GM12878 (cell line): ENCODE data around the gene MYH10. TPM values are rescaled to one million over a fixed set of nuclear protein-coding genes. Genes with fewer than 3 reads are reported as not detected.

ENCODE experiments used
- ATAC-seq: fragments of 200-7000 bp; cut with Tn5 transposase; 3 replicates; pipeline ENCODE4 v1.9.1; 2020; ENCODE audit warnings: mild to moderate bottlenecking, moderate library complexity
- BruUV-seq: library from RNA; stranded (reverse); fragments of 400-500 nt; replicated peaks from 2 replicates; lab custom pipeline; 2021; lab: Mats Ljungman, UMichigan
- CTCF ChIA-PET: fragments of 300-600 bp; sonication (Branson Sonifier 250); formaldehyde crosslinking; extraction: SDS; loops from one replicate; lab custom pipeline; 2021; ENCODE audit warnings: inconsistent platforms; lab: Yijun Ruan, JAX
- POLR2A ChIA-PET: fragments of 350-600 bp; formaldehyde crosslinking; extraction: SDS; loops from one replicate; lab custom pipeline; 2021; ENCODE audit warnings: inconsistent platforms; lab: Charles Lee
- RAD21 ChIA-PET: fragments of 300-600 bp; sonication (Branson Sonifier 250); formaldehyde crosslinking; loops from one replicate; lab custom pipeline; 2023; ENCODE audit warnings: antibody characterized with exemption; ENCODE audit not compliant: unreplicated experiment; lab: Charles Lee
- SMC1A ChIA-PET: fragments of 300-600 bp; sonication (Branson Sonifier 250); formaldehyde crosslinking; loops from one replicate; lab custom pipeline; 2023; ENCODE audit not compliant: unreplicated experiment, uncharacterized antibody; lab: Charles Lee
- DNase-seq: peaks from one replicate; pipeline ENCODE4 v3.0.0-alpha.2; 2011; ENCODE audit warnings: low read depth, low spot score
- FAIRE-seq: peaks from 3 replicates; lab custom pipeline; 2011; peaks lifted over from hg19 to GRCh38; lab: Jason Lieb, UNC
- H2AFZ ChIP-seq: 2 replicates; pipeline ENCODE4 v1.6.0; 2011; ENCODE audit warnings: low read depth, low read length, control low read depth; ENCODE audit not compliant: control insufficient read depth
- H3K27ac ChIP-seq: 2 replicates; pipeline ENCODE4 v1.5.1; 2011; ENCODE audit warnings: control low read depth; ENCODE audit not compliant: control insufficient read depth, insufficient read depth
- H3K27me3 ChIP-seq, 2 experiments: replicated peaks in 1 of 2; 2 replicates each; pipeline versions ENCODE4 v1.6.0 to v1.6.1; 2011; ENCODE audit warnings: low read length in 1 of 2; ENCODE audit not compliant: control insufficient read depth in 2 of 2, insufficient read depth in 2 of 2
- H3K36me3 ChIP-seq, 2 experiments: 2 replicates each; pipeline ENCODE4 v1.5.1; 2011; ENCODE audit warnings: low read length in 1 of 2; ENCODE audit not compliant: control insufficient read depth in 2 of 2, insufficient read depth in 2 of 2
- H3K4me1 ChIP-seq: 2 replicates; pipeline ENCODE4 v1.6.1; 2011; ENCODE audit warnings: mild to moderate bottlenecking, low read length, moderate library complexity, mixed read lengths; ENCODE audit not compliant: control insufficient read depth, insufficient read depth
- H3K4me2 ChIP-seq: 2 replicates; pipeline ENCODE4 v1.6.0; 2011; ENCODE audit warnings: control low read depth; ENCODE audit not compliant: control insufficient read depth, insufficient read depth
- H3K4me3 ChIP-seq: fragments of 200-600 bp; sonication (generic); 2 replicates; pipeline ENCODE4 v1.5.1; 2016
- H3K79me2 ChIP-seq: 2 replicates; pipeline ENCODE4 v1.6.0; 2011; ENCODE audit warnings: low read length; ENCODE audit not compliant: control insufficient read depth, insufficient read depth
- H3K9ac ChIP-seq: 2 replicates; pipeline ENCODE4 v1.8.0; 2011; ENCODE audit warnings: low read length, control low read depth, mixed read lengths; ENCODE audit not compliant: control insufficient read depth, insufficient read depth
- H3K9me3 ChIP-seq: replicated peaks from 3 replicates; pipeline ENCODE4 v1.5.1; 2011; ENCODE audit warnings: mild to moderate bottlenecking, low read length; ENCODE audit not compliant: control insufficient read depth, insufficient read depth
- H4K20me1 ChIP-seq: 2 replicates; pipeline ENCODE4 v1.6.0; 2011; ENCODE audit not compliant: control insufficient read depth, insufficient read depth
- BCL11A ChIP-seq: IDR thresholded peaks from 2 replicates; pipeline ENCODE4 v1.6.1; 2011; ENCODE audit warnings: low read depth, low read length
- DPF2 ChIP-seq: fragments of 450-650 bp; IDR thresholded peaks from 2 replicates; pipeline ENCODE4 v1.6.1; 2017; ENCODE audit warnings: mild to moderate bottlenecking
- HDAC2 ChIP-seq: fragments of 200-600 bp; sonication (generic); IDR thresholded peaks from 2 replicates; pipeline ENCODE4 v1.6.1; 2017
- HDGF ChIP-seq: fragments of 450-650 bp; IDR thresholded peaks from 2 replicates; pipeline ENCODE4 v1.6.1; 2016; ENCODE audit warnings: antibody characterized with exemption
- PML ChIP-seq: IDR thresholded peaks from 2 replicates; pipeline ENCODE4 v1.6.1; 2012; ENCODE audit warnings: low read length, inconsistent platforms
- ZBED1 ChIP-seq: IDR thresholded peaks from 2 replicates; pipeline ENCODE4 v1.6.1; 2016; ENCODE audit warnings: borderline replicate concordance
- WGBS: methylation state at CpG from one replicate; pipeline ENCODE4 v1.1.6; 2016; ENCODE audit warnings: low lambda C conversion rate; ENCODE audit not compliant: insufficient replicate concordance, insufficient coverage; ENCODE audit errors: missing lambda C conversion rate; 5-methylcytosine and 5-hydroxymethylcytosine counted together
- in situ Hi-C: fragments of 300-500 bp; cut with MboI; formaldehyde crosslinking; loops from 9 replicates; pipeline ENCODE4 v1.14.3; 2018; ENCODE audit warnings: mixed read lengths
- intact Hi-C: fragments of 100-400 bp; cut with micrococcal nuclease; formaldehyde crosslinking; loops from one replicate; pipeline ENCODE4 v1.14.2; 2022; ENCODE audit not compliant: unreplicated experiment
- polyA plus RNA-seq, 11 experiments: library from polyadenylated mRNA; depleted of rRNA in 4 of 11; unstranded in 6 of 11; stranded (reverse) in 5 of 11; fragments of >200 nt; fragmentation: Nextera tagmentation in 4 of 11; fragmentation: Illumina TruSeq in 1 of 11; extraction: Ambion mirVana in 4 of 11; extraction: Trizol in 1 of 11; gene quantifications; 1 replicate in 1 of 11; 2 replicates in 10 of 11; pipeline versions ENCODE4 v1.2.1 to v1.2.3, GENCODE V29; 2011 to 2016; ENCODE audit warnings: inconsistent platforms in 2 of 11, missing spikeins in 2 of 11, low read depth in 1 of 11
- total RNA-seq, 4 experiments: library from RNA; depleted of rRNA in 3 of 4; stranded (reverse); fragments of >200 nt in 3 of 4; fragmentation: Illumina TruSeq in 1 of 4; extraction: Trizol in 1 of 4; gene quantifications; 2 replicates each; pipeline versions ENCODE4 v1.2.1 to v1.2.3, GENCODE V29; 2013 to 2021
- TF ChIP-seq, protein P1 (sequence below): fragments of 450-650 bp; conservative IDR thresholded peaks from 2 replicates; pipeline ENCODE4 v1.6.1; 2017; ENCODE audit warnings: mild to moderate bottlenecking, moderate library complexity
- TF ChIP-seq, protein P2 (sequence below): fragments of 450-650 bp; IDR thresholded peaks from 2 replicates; pipeline ENCODE4 v1.6.1; 2017; ENCODE audit warnings: antibody characterized with exemption, mild to moderate bottlenecking, moderate library complexity
- TF ChIP-seq, protein P3 (sequence below): fragments of 450-650 bp; IDR thresholded peaks from 2 replicates; pipeline ENCODE4 v1.6.1; 2016; ENCODE audit warnings: mild to moderate bottlenecking
- TF ChIP-seq, protein P4 (sequence below): fragments of 450-650 bp; IDR thresholded peaks from 2 replicates; pipeline ENCODE4 v1.6.1; 2017; ENCODE audit warnings: mild to moderate bottlenecking, moderate library complexity

The MYH10 gene
- total and polyA plus RNA-seq, 10 of the 15 experiments (the other 5 are each of a cell fraction or from before 2014, with no cell fraction given): 0.33 to 7.1 (median 1.0) TPM

DNA sequence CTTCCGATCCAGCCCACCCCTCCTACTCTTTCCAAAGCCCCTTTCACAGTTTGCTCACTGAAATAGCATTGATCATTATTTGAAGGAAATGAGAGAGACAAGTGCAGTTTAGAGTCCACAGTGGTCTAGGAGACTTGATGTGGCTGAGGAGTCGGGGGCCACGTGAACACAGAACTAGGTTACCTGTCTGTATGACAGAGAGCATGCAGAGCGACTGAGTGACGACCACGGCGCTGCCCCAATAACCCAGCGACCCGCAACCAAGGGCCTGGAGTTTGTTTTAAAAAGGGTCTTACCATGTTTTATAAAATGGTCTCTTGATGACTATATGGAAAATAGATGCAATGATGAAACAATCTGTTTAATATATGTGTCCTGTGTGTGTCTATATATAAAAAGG is 155.3 kb downstream of the MYH10 start:
- Histone ChIP-seq H3K4me1 (no peaks in the 10 kb centered on the region), H3K9ac (no peak overlapping the region), H3K9me3 (no peaks in the 10 kb centered on the region)
- TF ChIP-seq ZBED1 (no peak), BCL11A (no peak), HDAC2 (no peak), HDGF (no peak), PML (no peak), DPF2 (no peak)
- TF ChIP-seq, protein P1, sequence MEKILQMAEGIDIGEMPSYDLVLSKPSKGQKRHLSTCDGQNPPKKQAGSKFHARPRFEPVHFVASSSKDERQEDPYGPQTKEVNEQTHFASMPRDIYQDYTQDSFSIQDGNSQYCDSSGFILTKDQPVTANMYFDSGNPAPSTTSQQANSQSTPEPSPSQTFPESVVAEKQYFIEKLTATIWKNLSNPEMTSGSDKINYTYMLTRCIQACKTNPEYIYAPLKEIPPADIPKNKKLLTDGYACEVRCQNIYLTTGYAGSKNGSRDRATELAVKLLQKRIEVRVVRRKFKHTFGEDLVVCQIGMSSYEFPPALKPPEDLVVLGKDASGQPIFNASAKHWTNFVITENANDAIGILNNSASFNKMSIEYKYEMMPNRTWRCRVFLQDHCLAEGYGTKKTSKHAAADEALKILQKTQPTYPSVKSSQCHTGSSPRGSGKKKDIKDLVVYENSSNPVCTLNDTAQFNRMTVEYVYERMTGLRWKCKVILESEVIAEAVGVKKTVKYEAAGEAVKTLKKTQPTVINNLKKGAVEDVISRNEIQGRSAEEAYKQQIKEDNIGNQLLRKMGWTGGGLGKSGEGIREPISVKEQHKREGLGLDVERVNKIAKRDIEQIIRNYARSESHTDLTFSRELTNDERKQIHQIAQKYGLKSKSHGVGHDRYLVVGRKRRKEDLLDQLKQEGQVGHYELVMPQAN: no peak
- TF ChIP-seq, protein P2, sequence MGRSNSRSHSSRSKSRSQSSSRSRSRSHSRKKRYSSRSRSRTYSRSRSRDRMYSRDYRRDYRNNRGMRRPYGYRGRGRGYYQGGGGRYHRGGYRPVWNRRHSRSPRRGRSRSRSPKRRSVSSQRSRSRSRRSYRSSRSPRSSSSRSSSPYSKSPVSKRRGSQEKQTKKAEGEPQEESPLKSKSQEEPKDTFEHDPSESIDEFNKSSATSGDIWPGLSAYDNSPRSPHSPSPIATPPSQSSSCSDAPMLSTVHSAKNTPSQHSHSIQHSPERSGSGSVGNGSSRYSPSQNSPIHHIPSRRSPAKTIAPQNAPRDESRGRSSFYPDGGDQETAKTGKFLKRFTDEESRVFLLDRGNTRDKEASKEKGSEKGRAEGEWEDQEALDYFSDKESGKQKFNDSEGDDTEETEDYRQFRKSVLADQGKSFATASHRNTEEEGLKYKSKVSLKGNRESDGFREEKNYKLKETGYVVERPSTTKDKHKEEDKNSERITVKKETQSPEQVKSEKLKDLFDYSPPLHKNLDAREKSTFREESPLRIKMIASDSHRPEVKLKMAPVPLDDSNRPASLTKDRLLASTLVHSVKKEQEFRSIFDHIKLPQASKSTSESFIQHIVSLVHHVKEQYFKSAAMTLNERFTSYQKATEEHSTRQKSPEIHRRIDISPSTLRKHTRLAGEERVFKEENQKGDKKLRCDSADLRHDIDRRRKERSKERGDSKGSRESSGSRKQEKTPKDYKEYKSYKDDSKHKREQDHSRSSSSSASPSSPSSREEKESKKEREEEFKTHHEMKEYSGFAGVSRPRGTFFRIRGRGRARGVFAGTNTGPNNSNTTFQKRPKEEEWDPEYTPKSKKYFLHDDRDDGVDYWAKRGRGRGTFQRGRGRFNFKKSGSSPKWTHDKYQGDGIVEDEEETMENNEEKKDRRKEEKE: no peak
- TF ChIP-seq, protein P3, sequence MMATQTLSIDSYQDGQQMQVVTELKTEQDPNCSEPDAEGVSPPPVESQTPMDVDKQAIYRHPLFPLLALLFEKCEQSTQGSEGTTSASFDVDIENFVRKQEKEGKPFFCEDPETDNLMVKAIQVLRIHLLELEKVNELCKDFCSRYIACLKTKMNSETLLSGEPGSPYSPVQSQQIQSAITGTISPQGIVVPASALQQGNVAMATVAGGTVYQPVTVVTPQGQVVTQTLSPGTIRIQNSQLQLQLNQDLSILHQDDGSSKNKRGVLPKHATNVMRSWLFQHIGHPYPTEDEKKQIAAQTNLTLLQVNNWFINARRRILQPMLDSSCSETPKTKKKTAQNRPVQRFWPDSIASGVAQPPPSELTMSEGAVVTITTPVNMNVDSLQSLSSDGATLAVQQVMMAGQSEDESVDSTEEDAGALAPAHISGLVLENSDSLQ: no peak
- TF ChIP-seq, protein P4, sequence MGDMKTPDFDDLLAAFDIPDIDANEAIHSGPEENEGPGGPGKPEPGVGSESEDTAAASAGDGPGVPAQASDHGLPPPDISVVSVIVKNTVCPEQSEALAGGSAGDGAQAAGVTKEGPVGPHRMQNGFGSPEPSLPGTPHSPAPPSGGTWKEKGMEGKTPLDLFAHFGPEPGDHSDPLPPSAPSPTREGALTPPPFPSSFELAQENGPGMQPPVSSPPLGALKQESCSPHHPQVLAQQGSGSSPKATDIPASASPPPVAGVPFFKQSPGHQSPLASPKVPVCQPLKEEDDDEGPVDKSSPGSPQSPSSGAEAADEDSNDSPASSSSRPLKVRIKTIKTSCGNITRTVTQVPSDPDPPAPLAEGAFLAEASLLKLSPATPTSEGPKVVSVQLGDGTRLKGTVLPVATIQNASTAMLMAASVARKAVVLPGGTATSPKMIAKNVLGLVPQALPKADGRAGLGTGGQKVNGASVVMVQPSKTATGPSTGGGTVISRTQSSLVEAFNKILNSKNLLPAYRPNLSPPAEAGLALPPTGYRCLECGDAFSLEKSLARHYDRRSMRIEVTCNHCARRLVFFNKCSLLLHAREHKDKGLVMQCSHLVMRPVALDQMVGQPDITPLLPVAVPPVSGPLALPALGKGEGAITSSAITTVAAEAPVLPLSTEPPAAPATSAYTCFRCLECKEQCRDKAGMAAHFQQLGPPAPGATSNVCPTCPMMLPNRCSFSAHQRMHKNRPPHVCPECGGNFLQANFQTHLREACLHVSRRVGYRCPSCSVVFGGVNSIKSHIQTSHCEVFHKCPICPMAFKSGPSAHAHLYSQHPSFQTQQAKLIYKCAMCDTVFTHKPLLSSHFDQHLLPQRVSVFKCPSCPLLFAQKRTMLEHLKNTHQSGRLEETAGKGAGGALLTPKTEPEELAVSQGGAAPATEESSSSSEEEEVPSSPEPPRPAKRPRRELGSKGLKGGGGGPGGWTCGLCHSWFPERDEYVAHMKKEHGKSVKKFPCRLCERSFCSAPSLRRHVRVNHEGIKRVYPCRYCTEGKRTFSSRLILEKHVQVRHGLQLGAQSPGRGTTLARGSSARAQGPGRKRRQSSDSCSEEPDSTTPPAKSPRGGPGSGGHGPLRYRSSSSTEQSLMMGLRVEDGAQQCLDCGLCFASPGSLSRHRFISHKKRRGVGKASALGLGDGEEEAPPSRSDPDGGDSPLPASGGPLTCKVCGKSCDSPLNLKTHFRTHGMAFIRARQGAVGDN: no peak
- TF ChIP-seq, all 136 proteins: peak for 0
- in situ Hi-C loops: no loop called here
- WGBS: 96% methylated on average over 9 of the region's 9 CpGs
- Histone ChIP-seq H3K4me2 (no peak overlapping the region), H3K79me2 (no peaks in the 10 kb centered on the region), H3K27ac (no peak overlapping the region), H2AFZ (no peak overlapping the region), H3K4me3 (no peak overlapping the region), H3K27me3 (no peaks in the 10 kb centered on the region), H4K20me1 (no peaks in the 10 kb centered on the region; the same call in 1 of the 2 replicates), H3K36me3 (peaks cover 12 to 16% of the 10 kb centered on the region in 2 experiments; a peak in 3 of 4 replicates)
- ChIA-PET SMC1A (no interaction called here), RAD21 (no interaction called here), POLR2A (no interaction called here), CTCF (no interaction called here)
- no TSS peak for BruUV-seq
- DNase-seq (no peak), ATAC-seq (no peak), FAIRE-seq (no peak)
- intact Hi-C loops: no loop called here
